GM12865 (cell line): ENCODE measurements around the gene FAF2.

Experiments used
- DNase-seq: peaks from one replicate; pipeline ENCODE4 v3.0.0; 2010; ENCODE audit warnings: low read depth
- H3K4me3 ChIP-seq: 2 replicates; pipeline ENCODE4 v1.5.1; 2011; ENCODE audit warnings: mild to moderate bottlenecking, low read depth, low read length, control low read depth
- CTCF ChIP-seq: IDR thresholded peaks from 2 replicates; pipeline ENCODE4 v1.5.1; 2011; ENCODE audit warnings: low read length, control low read depth, low read depth, inconsistent platforms; ENCODE audit not compliant: insufficient read depth; ENCODE audit errors: missing control alignments

Gene FAF2

GRCh38 chr5:176533390-176533789 is 85.2 kb downstream of the FAF2 start:
- DNase-seq: no peak
- peak overlapping the region; percentile 76 for H3K4me3 ChIP-seq
- TF ChIP-seq CTCF: no peak

GRCh38 chr5:176533894-176534611 is 85.9 kb downstream of the FAF2 start:
- peak overlapping the region; percentile 76 for H3K4me3 ChIP-seq
- TF ChIP-seq CTCF: no peak
- DNase-seq: peak; percentile 65

- H3K4me3 ChIP-seq: peak overlapping the region; percentile 76
- DNase-seq: peak; percentile 51
These were observed 86.5 kb downstream of the FAF2 start for GRCh38 chr5:176534640-176535039.

GRCh38 chr5:176535101-176535663 is 87.0 kb downstream of the FAF2 start:
- peak overlapping the region; percentile 76 for H3K4me3 ChIP-seq
- no peak for TF ChIP-seq CTCF
- peak; percentile 79 for DNase-seq

More at GRCh38 chr5:176534640-176535039, 86.5 kb downstream of the FAF2 start:
- TF ChIP-seq CTCF: no peak

- peak; percentile 49 for DNase-seq
- TF ChIP-seq CTCF: no peak
These were observed 87.5 kb downstream of the FAF2 start for GRCh38 chr5:176535664-176536131.

GRCh38 chr5:176536132-176536901 is 88.1 kb downstream of the FAF2 start:
- DNase-seq: peak; percentile 88
- H3K4me3 ChIP-seq: peak overlapping the region; percentile 76
- TF ChIP-seq CTCF: no peak

More at GRCh38 chr5:176535664-176536131, 87.5 kb downstream of the FAF2 start:
- peak overlapping the region; percentile 76 for H3K4me3 ChIP-seq
